Measurements from ENCODE around the gene CUEDC1. TPM values are rescaled to one million over a fixed set of nuclear protein-coding genes. Genes with fewer than 3 reads are reported as not detected.
"Not testable (repeated sequence)": the region's sequence is repeated elsewhere in the genome, so short reads cannot be mapped to it uniquely, and the experiment has no call there.

The CUEDC1 gene
- total RNA-seq, 1 donor, result 25.7 TPM

DNA sequence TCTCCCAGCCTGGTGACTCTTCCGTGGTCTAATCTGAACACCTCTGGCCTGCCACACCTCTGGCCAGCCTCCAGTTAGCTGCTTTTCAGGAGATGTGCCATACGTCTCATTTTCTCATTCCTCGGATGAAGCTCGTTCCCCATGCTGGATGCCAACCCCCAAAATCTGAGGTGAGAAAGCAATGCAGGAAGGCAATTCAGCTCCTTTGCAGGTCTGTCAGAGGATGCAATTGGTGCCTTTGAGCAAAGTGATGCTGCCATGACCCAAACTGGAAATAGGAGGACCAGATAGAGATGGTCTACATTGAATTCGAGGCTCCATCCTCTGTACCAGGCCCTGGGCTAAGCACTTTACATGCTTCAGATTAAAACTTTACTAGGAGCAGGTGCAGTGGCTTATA, 11.0 kb upstream of the CUEDC1 start:
- no peak for DNase-seq (ENCODE audit: low read depth)
- H3K4me3 ChIP-seq (ENCODE audit: low read depth, low read length), result no peak overlapping the region
- TF ChIP-seq, protein P1, sequence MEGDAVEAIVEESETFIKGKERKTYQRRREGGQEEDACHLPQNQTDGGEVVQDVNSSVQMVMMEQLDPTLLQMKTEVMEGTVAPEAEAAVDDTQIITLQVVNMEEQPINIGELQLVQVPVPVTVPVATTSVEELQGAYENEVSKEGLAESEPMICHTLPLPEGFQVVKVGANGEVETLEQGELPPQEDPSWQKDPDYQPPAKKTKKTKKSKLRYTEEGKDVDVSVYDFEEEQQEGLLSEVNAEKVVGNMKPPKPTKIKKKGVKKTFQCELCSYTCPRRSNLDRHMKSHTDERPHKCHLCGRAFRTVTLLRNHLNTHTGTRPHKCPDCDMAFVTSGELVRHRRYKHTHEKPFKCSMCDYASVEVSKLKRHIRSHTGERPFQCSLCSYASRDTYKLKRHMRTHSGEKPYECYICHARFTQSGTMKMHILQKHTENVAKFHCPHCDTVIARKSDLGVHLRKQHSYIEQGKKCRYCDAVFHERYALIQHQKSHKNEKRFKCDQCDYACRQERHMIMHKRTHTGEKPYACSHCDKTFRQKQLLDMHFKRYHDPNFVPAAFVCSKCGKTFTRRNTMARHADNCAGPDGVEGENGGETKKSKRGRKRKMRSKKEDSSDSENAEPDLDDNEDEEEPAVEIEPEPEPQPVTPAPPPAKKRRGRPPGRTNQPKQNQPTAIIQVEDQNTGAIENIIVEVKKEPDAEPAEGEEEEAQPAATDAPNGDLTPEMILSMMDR (IDR thresholded peaks at IDR 0.05; ENCODE audit: insufficient read depth, low read length), result no peak

DNA sequence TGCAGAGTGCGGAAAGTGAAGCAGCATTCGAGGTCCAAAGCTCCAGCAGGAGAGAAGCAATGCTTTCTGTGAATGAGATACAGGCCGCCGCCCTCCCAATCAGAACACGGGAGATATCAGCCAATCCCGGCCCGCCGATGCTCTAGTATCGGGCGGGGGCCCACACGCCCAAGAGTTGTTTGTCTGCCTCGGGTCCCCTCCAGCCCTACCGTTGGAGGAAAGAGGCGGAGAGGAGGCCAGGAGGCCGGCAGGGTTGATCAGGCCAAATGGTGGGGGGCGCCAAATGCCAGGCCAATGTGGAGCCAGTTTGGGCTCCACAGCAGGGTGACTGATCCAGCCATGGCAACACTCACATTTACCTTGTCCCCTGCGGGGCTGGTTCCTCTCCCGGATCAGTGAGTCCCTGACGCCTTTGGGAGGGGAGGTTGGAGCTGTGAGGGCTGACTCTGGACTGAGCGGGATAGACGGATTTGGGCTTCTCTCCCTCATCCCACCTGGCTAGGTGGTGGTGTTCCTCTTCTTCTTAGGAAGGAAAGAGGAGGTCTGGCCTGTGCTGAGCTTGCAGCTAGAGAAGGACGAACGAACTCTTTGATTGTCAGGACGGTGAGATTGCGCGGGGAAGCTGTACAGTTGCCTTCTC, 10.4 kb upstream of the CUEDC1 start:
- TF ChIP-seq, protein P1 (IDR thresholded peaks at IDR 0.05; ENCODE audit: insufficient read depth, low read length), result no peak
- no peak overlapping the region for H3K4me3 ChIP-seq (ENCODE audit: low read depth, low read length)
- no peak for DNase-seq (ENCODE audit: low read depth)

DNA sequence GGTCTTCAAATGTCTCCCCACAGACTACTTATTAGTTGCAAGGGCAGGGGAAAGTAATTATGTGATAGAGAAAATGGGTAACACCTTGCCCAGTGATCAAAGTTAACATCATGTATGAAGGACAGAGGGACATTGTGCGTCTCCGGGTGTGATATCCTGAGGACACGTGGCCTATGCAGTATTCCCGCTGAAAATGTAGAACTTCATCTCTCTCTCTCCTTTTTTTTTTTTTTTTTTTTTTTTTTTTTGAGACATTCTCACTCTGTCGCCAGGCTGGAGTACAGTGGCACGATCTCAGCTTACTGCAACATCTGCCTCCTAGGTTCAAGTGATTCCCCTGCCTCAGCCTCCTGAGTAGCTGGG, 7.9 kb upstream of the CUEDC1 start:
- no peak overlapping the region for H3K4me3 ChIP-seq (ENCODE audit: low read depth, low read length)
- TF ChIP-seq, protein P1 (IDR thresholded peaks at IDR 0.05; ENCODE audit: insufficient read depth, low read length), result no peak
- DNase-seq (ENCODE audit: low read depth), result no peak

DNA sequence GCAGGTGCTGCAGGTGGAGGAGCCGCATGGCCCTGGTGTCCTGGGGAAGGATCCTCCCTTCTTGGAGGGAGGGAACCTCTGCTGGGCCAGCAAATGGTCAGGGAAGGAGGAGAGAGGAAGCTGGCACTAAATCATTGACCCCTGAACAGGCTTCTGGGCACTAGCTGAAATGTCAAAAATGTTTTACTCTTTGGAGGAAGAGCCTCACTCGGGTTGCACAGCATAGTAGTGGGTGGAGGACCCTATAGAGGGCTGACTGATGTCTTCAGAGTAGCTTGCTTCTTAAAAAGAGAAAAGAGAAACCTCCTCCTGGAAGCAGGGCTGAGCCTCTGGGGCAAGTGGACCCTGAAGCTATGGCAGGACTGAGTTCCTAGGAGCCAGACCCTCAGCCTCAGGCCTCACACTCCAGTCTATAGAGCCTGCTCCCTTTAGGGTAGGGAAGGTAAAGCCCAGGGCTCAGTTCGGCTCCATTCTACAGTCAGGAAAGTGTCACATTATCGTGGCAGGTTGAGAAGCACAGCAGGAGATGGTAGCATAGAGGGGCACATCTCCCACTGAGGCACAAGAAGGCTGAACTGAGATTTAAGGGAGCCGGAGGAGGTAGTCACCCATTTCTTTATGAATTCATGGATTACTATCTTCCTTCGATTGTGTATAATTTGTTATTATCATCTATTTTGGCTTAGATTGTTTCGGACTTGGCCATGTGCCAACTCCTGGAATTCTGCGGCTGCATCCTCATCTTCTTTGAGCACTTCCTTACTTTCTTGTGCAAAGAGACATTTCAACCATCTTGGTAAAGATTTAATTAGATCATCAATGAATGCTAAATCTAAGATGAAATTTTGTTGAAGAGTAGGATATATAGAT, 7.3 kb upstream of the CUEDC1 start:
- no peak for DNase-seq (ENCODE audit: low read depth)
- TF ChIP-seq, protein P1 (IDR thresholded peaks at IDR 0.05; ENCODE audit: insufficient read depth, low read length), result no peak

DNA sequence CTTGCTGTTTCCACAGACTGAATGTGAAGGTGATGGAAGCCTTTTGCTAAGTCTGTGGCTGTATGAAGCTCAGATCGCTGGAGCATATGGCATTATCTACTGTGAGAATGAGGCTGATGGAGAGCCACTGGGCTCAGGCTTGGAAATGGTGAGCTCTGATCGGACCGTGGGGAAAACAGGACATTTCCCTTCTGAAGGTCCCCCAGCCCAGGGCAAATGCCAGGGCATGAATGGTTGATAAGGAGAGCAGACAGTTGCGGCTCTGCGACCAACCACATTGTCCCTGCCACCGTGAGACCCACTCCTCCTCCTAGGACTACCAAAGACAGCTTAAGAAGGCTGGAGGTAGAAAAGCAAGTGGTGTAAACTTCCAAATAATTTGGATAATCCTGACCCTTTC, 4.7 kb upstream of the CUEDC1 start:
- TF ChIP-seq, protein P1 (IDR thresholded peaks at IDR 0.05; ENCODE audit: insufficient read depth, low read length), result no peak
- no peak overlapping the region for H3K4me3 ChIP-seq (ENCODE audit: low read depth, low read length)
- DNase-seq (ENCODE audit: low read depth), result no peak

More for the DNA sequence above, 7.3 kb upstream of the CUEDC1 start:
- no peak overlapping the region for H3K4me3 ChIP-seq (ENCODE audit: low read depth, low read length)

DNA sequence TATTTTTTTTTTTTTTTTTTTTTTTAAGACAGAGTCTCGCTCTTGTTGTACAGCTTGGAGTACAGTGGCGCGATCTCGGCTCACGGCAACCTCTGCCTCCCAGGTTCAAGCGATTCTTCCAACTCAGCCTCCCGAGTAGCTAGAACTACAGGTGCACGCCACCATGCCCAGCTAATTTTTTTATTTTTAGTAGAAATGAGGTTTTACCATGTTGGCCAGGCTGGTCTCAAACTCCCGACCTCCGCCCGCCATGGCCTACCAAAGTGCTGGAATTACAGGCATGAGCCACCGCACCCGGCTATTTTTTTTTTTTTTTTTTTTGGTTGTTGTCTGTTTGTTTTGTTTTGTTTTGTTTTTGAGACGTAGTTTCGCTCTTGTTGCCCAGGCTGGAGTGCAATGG, 3.2 kb upstream of the CUEDC1 start:
- not testable (repeated sequence) for H3K4me3 ChIP-seq (ENCODE audit: low read depth, low read length); DNase-seq (ENCODE audit: low read depth)

DNA sequence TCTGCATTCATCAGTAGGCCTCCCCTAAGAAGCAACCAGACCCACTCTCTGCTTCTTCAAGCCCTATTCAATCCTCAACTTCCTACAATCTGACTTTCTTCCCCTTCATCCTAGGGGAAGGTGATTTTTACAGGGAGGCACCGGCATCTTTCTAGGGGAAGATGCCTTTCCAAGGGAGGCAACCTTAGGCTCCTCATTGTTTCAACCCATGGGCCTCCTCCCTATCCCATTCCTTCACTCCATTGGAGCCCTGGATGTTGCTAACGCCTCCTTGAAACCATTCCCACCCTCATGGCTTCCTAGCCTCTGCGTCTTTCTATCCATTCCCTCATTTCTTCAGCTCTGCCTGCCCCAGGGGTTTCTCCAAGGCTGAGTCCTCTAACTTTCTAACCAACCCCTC, 2.7 kb upstream of the CUEDC1 start:
- TF ChIP-seq, protein P1 (IDR thresholded peaks at IDR 0.05; ENCODE audit: insufficient read depth, low read length), result no peak
- DNase-seq (ENCODE audit: low read depth), result no peak
- no peak overlapping the region for H3K4me3 ChIP-seq (ENCODE audit: low read depth, low read length)
